ENCODE data around the gene BAG3. TPM values are rescaled to one million over a fixed set of nuclear protein-coding genes. Genes with fewer than 3 reads are reported as not detected.

Gene BAG3
- total RNA-seq, 6 experiments from 2014 or later, result 97.2 to 108 (median 101) TPM

GRCh38 chr10:119650062-119650461 lies 1.1 kb upstream of the BAG3 start:
- Mint-ChIP-seq H3K36me3 (ENCODE audit: low read depth) (peaks cover 19% of the 10 kb centered on the region), H3K27ac (peak overlapping the region; percentile 88; the same call in 1 of the 2 replicates), H3K27me3 (ENCODE audit: insufficient read depth) (peaks cover 2% of the 10 kb centered on the region; the same call in 1 of the 2 replicates), H3K4me3 (0 out of 2 replicates have a peak overlapping the region, but pooled peaks have one; percentile 91), H3K4me1 (ENCODE audit: low read depth) (peaks cover 29% of the 10 kb centered on the region), H3K9me3 (peaks cover 7% of the 10 kb centered on the region; the same call in 1 of the 2 replicates)
- TF ChIP-seq, protein P1, sequence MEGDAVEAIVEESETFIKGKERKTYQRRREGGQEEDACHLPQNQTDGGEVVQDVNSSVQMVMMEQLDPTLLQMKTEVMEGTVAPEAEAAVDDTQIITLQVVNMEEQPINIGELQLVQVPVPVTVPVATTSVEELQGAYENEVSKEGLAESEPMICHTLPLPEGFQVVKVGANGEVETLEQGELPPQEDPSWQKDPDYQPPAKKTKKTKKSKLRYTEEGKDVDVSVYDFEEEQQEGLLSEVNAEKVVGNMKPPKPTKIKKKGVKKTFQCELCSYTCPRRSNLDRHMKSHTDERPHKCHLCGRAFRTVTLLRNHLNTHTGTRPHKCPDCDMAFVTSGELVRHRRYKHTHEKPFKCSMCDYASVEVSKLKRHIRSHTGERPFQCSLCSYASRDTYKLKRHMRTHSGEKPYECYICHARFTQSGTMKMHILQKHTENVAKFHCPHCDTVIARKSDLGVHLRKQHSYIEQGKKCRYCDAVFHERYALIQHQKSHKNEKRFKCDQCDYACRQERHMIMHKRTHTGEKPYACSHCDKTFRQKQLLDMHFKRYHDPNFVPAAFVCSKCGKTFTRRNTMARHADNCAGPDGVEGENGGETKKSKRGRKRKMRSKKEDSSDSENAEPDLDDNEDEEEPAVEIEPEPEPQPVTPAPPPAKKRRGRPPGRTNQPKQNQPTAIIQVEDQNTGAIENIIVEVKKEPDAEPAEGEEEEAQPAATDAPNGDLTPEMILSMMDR (IDR thresholded peaks at IDR 0.05), result no peak
- no peak for DNase-seq

DNA sequence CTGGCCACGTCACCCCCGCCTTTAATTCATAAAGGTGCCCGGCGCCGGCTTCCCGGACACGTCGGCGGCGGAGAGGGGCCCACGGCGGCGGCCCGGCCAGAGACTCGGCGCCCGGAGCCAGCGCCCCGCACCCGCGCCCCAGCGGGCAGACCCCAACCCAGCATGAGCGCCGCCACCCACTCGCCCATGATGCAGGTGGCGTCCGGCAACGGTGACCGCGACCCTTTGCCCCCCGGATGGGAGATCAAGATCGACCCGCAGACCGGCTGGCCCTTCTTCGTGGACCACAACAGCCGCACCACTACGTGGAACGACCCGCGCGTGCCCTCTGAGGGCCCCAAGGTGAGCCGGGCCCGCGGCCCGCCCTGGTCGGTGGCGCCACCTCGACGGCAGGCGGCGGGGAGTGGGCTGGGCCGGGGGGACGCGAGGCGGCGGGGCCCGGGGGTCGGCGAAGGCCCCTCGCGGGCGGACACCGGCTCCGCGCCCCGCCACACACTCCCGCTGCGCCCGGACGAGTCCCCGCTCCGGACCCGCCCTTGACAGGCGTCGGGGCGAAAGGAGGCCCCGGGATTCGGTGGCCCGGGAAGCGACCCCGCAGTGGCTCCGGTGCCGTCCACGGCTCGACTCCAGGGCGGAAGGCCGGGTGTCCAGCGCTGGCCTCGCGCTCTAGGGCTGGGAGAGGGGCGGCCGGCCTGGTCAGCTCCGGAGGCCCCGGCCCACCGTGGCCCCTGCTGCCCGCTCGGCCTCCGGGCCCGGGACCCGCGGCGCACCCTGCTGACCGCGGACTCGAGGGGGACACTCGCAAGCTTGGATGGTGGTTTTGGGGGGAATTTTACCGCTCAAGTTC lies 557 bp downstream of the BAG3 start:
- Mint-ChIP-seq H3K36me3 (ENCODE audit: low read depth) (peaks cover 19% of the 10 kb centered on the region), H3K9me3 (no peaks in the 10 kb centered on the region), H3K27me3 (ENCODE audit: insufficient read depth) (peaks cover 3% of the 10 kb centered on the region), H3K27ac (peak overlapping the region; percentile 97), H3K4me3 (peak overlapping the region; percentile 91), H3K4me1 (ENCODE audit: low read depth) (peaks cover 46% of the 10 kb centered on the region)
- DNase-seq, result no peak
- TF ChIP-seq, protein P1 (IDR thresholded peaks at IDR 0.05), result no peak

DNA sequence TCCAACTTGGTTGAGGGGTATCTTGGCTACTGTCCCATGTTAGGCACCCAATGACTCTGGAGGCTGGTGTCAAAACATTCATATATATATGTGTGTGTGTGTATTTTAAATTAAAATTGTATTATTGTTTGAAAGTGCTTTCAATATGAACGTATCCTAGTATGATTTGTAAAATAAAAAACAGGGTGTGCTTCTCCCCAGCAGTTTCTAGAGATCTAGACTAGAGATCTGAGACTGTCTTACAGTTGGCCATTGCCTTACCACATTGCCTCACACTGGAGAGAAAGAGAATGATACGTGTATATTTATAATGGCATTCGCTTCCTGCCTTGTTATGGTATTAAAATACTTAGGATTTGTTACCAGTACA lies 1.2 kb downstream of the BAG3 start:
- H3K4me3 Mint-ChIP-seq, result peak overlapping the region; percentile 89
- TF ChIP-seq, protein P1 (IDR thresholded peaks at IDR 0.05), result peak; percentile 49
- DNase-seq, result peak; percentile 78
- H3K36me3 Mint-ChIP-seq (ENCODE audit: low read depth), result peaks cover 19% of the 10 kb centered on the region
- H3K4me1 Mint-ChIP-seq (ENCODE audit: low read depth), result peaks cover 52% of the 10 kb centered on the region
- peaks cover 3% of the 10 kb centered on the region for H3K27me3 Mint-ChIP-seq (ENCODE audit: insufficient read depth)
- peak overlapping the region; percentile 97 for H3K27ac Mint-ChIP-seq
- no peaks in the 10 kb centered on the region for H3K9me3 Mint-ChIP-seq

DNA sequence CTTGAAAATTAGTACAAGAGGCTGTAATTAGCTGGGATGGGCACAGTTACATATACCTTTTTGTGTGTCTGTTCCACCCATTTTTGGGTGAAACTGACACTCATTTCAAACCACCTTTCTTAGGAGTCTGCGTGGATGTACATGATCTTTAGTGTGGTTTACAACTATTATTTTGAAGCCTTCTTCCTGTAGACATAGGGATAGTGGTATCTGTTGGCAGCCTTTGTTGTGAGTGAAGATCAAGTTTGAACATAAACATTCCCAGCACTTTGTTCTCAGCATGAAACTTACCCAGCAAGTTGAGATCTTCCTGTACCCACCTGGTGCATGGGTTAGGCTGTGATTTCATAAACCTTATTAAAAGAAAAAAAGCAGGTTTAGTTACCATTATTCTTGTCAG lies 2.0 kb downstream of the BAG3 start:
- H3K27me3 Mint-ChIP-seq (ENCODE audit: insufficient read depth), result peaks cover 3% of the 10 kb centered on the region
- peaks cover 61% of the 10 kb centered on the region for H3K4me1 Mint-ChIP-seq (ENCODE audit: low read depth)
- peaks cover 20% of the 10 kb centered on the region for H3K36me3 Mint-ChIP-seq (ENCODE audit: low read depth)
- DNase-seq, result no peak
- H3K9me3 Mint-ChIP-seq, result no peaks in the 10 kb centered on the region
- peak overlapping the region; percentile 89 for H3K4me3 Mint-ChIP-seq
- H3K27ac Mint-ChIP-seq, result peak overlapping the region; percentile 97
- TF ChIP-seq, protein P1 (IDR thresholded peaks at IDR 0.05), result no peak

DNA sequence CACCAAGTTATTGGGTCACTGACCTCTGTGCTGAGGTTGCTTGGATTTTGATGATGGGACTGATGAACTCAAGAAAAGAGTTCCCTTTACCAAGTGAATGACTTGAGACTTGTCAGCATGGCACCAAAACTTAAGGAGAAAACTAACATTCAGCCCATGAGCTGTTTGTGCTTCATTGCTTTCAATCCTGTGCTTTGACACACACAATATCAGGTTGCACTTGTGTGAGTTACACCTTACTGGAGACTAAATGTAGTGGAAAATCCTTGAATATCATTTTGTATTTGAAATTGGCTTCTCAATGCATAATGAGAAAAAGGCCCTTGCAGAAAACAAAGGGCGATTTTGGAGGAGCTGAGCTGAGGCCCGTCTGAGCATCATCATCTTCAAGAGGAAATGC lies 2.7 kb downstream of the BAG3 start:
- TF ChIP-seq, protein P1 (IDR thresholded peaks at IDR 0.05), result no peak
- Mint-ChIP-seq H3K27me3 (ENCODE audit: insufficient read depth) (peaks cover 3% of the 10 kb centered on the region), H3K4me1 (ENCODE audit: low read depth) (peaks cover 68% of the 10 kb centered on the region), H3K36me3 (ENCODE audit: low read depth) (peaks cover 24% of the 10 kb centered on the region), H3K4me3 (peak overlapping the region; percentile 89), H3K27ac (peak overlapping the region; percentile 97), H3K9me3 (no peaks in the 10 kb centered on the region)
- no peak for DNase-seq
